KBM-7 (cell line): ENCODE data around the gene KCNH8.

ENCODE experiments used
- DNase-seq: peaks from one replicate; pipeline ENCODE4 v3.0.0-alpha.2; 2015
- in situ Hi-C: fragments of 300-500 bp; cut with MboI; formaldehyde crosslinking; loops from 2 replicates; pipeline ENCODE4 v1.14.3; 2020; ENCODE audit warnings: low sequenced_read_pairs, low pct_unique_long_range_greater_than_20kb, mixed read lengths

Gene KCNH8

GRCh38 chr3:19165654-19166053 lies 17.3 kb downstream of the KCNH8 start:
- no peak for DNase-seq
- in situ Hi-C loops: no loop called here

GRCh38 chr3:19171794-19172193 lies 23.5 kb downstream of the KCNH8 start:
- DNase-seq: no peak
- in situ Hi-C loops: no loop called here

- no peak for DNase-seq
- in situ Hi-C loops: no loop called here
Measured at GRCh38 chr3:19173945-19174344, 25.6 kb downstream of the KCNH8 start.

GRCh38 chr3:19183584-19183983 lies 35.3 kb downstream of the KCNH8 start:
- peak; percentile 28 for DNase-seq
- in situ Hi-C loops: no loop called here

- in situ Hi-C loops: no loop called here
- DNase-seq: peak; percentile 48
Measured at GRCh38 chr3:19190126-19190525, 41.8 kb downstream of the KCNH8 start.

- DNase-seq: peak; percentile 70
- in situ Hi-C loops: no loop called here
Measured at GRCh38 chr3:19190602-19191001, 42.3 kb downstream of the KCNH8 start.

- in situ Hi-C loops: no loop called here
- no peak for DNase-seq
Measured at GRCh38 chr3:19199131-19199530, 50.8 kb downstream of the KCNH8 start.

GRCh38 chr3:19202303-19202702 lies 54.0 kb downstream of the KCNH8 start:
- in situ Hi-C loops: no loop called here
- DNase-seq: no peak

- DNase-seq: no peak
- in situ Hi-C loops: no loop called here
Measured at GRCh38 chr3:19202754-19203153, 54.4 kb downstream of the KCNH8 start.

GRCh38 chr3:19206540-19206939 lies 58.2 kb downstream of the KCNH8 start:
- no peak for DNase-seq
- in situ Hi-C loops: no loop called here

GRCh38 chr3:19213603-19214220 lies 65.4 kb downstream of the KCNH8 start:
- in situ Hi-C loops: no loop called here
- peak; percentile 71 for DNase-seq

GRCh38 chr3:19215427-19215826 lies 67.1 kb downstream of the KCNH8 start:
- in situ Hi-C loops: no loop called here
- DNase-seq: no peak

GRCh38 chr3:19216669-19217337 lies 68.5 kb downstream of the KCNH8 start:
- no peak for DNase-seq
- in situ Hi-C loops: no loop called here

- DNase-seq: no peak
- in situ Hi-C loops: no loop called here
Measured at GRCh38 chr3:19220311-19220710, 72.0 kb downstream of the KCNH8 start.

GRCh38 chr3:19221081-19221480 lies 72.8 kb downstream of the KCNH8 start:
- no peak for DNase-seq
- in situ Hi-C loops: no loop called here

GRCh38 chr3:19226479-19226878 lies 78.2 kb downstream of the KCNH8 start:
- in situ Hi-C loops: loop anchor here (25.0 kb wide), 1 partner anchor 164 kb away; no protein-coding TSS in a partner anchor
- no peak for DNase-seq

- in situ Hi-C loops: loop anchor here (25.0 kb wide), 1 partner anchor 166 kb away; no protein-coding TSS in a partner anchor
Measured at GRCh38 chr3:19228167-19228566, 79.9 kb downstream of the KCNH8 start.

GRCh38 chr3:19229086-19229485 lies 80.8 kb downstream of the KCNH8 start:
- in situ Hi-C loops: loop anchor here (25.0 kb wide), 1 partner anchor 167 kb away; no protein-coding TSS in a partner anchor
- peak; percentile 18 for DNase-seq

More at GRCh38 chr3:19228167-19228566, 79.9 kb downstream of the KCNH8 start:
- DNase-seq: no peak

GRCh38 chr3:19229881-19230280 lies 81.6 kb downstream of the KCNH8 start:
- DNase-seq: peak; percentile 85

GRCh38 chr3:19231792-19232461 lies 83.6 kb downstream of the KCNH8 start:
- DNase-seq: no peak
- in situ Hi-C loops: loop anchor here (25.0 kb wide), 1 partner anchor 170 kb away; no protein-coding TSS in a partner anchor

More at GRCh38 chr3:19229881-19230280, 81.6 kb downstream of the KCNH8 start:
- in situ Hi-C loops: loop anchor here (25.0 kb wide), 1 partner anchor 168 kb away; no protein-coding TSS in a partner anchor
